HG03135 (cell line): Measurements from ENCODE around the gene NCAM2.

ENCODE experiments used
- ATAC-seq: cut with Tn5 transposase; IDR thresholded peaks from one replicate; pipeline ENCODE4 v1.9.1; 2021; ENCODE audit warnings: mild to moderate bottlenecking, moderate library complexity; ENCODE audit not compliant: unreplicated experiment

Gene NCAM2

DNA sequence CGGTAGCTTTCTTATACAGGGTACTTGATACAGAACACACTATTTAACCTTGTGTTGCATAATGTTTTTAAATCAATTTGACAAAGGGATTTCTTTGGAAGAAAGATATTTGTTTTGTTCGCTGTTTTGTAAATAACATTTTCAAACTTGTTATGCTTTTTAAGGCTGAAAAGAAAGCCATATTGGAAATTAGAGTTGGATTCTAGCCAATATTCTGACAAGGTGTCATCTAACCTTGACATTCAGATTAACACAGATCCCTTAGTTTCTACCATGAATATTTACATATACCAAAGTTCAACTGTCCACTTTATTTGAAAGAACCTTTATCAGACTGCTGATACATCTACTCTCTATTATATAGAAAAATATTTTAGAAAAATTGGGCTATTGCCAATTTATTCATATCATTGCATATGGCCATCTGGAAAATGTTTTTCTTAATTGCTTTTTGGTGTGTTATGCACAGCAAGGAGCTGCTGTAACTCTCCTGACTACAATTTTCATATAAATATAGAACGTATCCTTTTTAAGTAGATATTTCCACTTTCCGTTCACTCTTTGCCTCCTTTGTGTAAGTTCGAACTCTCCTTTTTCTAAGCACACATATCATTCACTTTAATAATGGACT is 206.3 kb downstream of the NCAM2 start:
- ATAC-seq: no peak

DNA sequence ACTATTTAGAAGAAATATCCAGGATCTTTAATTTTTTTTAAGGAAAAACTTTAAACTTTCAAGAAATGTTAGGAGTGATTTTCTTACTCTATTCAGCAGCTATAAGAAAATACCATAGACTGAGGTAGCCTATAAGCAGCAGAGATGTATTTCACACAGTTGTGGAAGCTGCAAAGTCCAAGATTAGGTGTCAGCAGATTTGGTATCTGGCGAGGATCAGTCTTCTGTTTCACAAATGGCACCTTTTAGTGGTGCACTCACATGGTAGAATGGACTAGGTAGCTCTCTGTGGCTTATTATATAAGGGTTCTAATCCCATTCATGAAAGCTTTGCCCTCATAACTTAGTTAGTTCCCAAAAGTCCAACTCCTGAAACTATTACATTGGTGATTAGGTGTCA is 207.4 kb downstream of the NCAM2 start:
- ATAC-seq: no peak

DNA sequence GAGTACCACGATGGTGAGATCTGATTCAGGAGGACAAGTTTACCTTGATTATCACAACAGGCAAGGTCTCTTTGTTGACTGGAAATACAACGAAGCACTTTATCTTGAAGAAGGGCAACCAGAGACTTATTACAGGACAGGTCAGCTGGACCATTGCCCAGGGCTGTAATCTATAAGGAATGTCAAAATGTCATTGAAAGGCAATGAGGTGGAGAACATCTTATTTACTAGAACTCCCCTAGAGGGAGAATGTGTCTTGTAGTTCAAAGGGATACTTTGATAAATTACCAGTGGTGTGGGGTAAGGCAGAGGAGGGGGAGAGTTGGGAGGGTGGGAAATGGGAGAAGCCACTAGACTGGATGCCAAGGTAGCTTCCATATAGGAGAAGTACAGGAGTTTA is 212.3 kb downstream of the NCAM2 start:
- no peak for ATAC-seq

GRCh38 chr21:21213297-21213696 is 215.1 kb downstream of the NCAM2 start:
- no peak for ATAC-seq

DNA sequence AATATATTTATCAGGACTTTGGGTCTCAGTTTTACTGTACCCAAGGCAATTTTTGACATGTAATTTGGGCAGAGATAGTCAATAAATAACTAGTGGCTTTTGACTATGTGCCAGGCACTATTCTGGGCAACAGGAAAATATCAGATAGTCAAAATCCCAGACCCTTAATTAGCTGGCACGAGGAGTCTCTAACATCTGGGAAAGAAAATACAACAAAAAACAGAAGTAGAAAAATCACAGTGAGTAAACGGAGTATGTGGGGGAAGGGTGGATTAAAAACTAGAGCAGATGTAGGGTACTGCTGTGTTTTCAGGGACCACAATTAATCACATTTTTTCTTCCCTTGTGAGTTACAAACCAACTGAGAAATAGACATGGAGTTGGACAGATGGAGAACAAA is 217.8 kb downstream of the NCAM2 start:
- no peak for ATAC-seq

DNA sequence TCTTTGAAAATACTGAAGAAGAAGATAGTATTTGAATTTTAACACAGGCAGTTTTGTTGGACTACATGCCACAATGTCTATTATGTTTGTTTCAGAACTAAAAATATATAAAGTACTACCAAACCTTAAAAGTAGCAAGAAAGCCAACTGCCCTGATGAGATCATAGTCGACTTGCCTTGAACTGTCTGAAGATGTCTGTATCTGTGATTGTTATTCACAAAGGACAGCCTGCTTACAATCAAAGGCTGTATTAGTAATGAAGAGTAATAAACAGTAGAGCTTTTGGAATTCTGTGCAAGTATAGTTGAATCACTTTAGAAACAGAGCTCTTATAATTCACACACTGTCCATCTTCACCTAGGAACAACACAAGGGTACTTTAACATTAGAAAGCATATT is 228.3 kb downstream of the NCAM2 start:
- no peak for ATAC-seq

DNA sequence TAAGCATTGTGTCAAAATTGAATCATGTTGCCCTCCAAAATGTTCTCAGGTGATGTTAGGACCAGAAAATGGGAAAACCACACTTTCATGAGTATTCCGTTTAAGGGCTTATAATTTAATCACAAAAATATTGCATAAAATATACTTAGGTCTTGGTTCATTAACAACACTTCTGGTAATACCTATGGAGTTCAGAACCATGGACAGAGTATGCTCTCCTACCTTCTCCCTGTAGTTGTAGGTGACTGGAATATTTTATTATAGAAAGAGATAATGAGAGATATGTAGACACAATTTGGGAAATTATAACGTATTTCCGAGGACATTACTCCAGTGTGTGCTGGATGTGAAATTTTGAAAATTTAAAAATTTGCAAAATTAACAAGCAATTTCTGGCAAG is 232.5 kb downstream of the NCAM2 start:
- no peak for ATAC-seq

DNA sequence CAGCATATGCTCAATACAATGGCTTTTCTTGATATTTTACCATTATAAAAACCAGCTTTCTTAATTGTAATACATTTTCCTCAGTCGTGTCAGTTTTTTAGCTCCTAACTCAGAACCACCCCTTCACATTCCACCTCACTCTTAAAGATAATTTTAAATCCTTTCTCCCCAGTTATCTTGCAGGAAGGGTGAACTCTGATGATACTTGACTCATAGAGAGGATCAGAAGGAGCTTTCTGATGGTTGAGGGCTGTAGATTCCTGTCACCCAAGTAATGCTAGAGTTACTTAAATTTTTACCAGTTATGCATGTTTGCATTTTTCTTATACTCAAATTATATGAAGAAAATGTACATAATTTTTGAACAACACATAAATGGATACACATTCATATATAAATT is 233.7 kb downstream of the NCAM2 start:
- ATAC-seq: no peak

DNA sequence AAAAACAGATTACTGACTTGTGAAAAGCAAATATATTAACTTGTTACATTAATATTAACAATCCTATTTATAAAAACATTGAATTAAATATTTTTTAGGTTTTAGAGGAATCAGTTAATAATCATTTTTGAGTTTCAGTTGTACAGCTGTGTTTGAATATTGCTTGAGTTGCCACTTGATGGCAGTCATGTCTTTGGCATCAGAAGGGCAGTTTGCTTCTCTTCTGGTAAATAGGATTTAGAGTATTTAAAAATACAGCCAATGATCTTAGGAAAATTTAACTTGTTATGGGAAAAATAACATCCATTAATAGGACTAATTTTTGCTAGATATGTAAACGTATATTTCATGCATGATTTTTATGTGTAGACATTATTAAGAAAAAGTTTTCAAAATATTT is 234.1 kb downstream of the NCAM2 start:
- no peak for ATAC-seq

- no peak for ATAC-seq
These were observed 234.8 kb downstream of the NCAM2 start for GRCh38 chr21:21233051-21233450.

DNA sequence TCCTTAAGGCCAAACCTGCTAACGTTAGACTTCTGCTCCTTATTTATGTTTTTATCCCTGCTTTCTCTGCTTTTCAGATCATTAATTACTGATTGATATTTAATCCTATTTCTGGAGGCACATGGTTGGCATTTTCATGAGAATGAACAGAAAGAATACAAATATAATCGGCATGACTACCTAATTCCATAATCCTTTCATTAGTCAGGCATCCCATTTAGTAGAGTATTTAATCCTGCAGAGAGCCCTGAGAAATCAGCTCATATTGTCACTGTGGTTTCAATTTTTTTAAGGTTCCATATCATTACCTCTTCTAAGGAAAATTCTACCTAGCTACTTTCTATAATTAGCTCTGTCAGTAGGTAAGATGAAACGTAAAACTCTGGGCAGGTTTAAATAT is 238.8 kb downstream of the NCAM2 start:
- ATAC-seq: no peak

- ATAC-seq: no peak
These were observed 240.6 kb downstream of the NCAM2 start for GRCh38 chr21:21238629-21239400.

- ATAC-seq: no peak
These were observed 243.2 kb downstream of the NCAM2 start for GRCh38 chr21:21241391-21241790.

- no peak for ATAC-seq
These were observed 247.8 kb downstream of the NCAM2 start for GRCh38 chr21:21246007-21246406.

GRCh38 chr21:21247424-21247823 is 249.2 kb downstream of the NCAM2 start:
- ATAC-seq: no peak

DNA sequence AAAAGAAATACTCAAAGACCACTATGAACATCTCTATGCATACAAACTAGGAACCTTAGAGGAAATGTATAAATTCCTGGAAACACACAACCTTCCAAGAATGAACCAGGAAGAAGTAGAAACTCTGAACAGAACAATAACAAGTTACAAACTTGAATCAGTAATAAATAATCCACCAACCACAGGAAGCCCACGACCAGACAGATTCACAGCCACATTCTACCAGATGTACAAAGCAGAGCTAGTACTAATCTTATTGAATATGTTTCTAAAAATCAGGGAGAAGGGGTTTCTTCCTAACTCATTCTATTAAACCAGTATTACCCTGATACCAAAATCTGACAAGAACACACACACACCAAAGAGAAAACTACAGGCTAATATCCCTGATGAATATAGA is 263.8 kb downstream of the NCAM2 start:
- no peak for ATAC-seq

DNA sequence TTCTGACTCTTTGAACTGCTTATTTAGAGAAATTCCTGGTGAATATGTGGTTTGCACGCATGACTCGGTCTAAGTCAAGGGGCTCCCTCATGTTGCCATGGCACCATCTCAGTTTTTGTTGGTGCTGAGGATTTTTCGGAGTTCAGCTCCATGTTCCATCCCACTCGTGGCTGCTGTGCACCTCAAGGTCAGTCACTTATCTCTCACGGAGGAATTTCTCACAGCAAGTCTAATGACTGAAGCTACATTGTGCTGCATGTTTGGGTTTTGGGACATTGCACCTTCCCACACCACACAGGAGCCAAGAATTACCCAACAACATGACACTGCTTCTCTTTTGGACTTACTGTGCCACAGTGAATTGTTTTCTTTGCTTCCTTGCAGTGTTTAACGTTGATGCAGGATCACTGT is 269.9 kb downstream of the NCAM2 start:
- no peak for ATAC-seq

GRCh38 chr21:21268885-21269284 is 270.7 kb downstream of the NCAM2 start:
- no peak for ATAC-seq

DNA sequence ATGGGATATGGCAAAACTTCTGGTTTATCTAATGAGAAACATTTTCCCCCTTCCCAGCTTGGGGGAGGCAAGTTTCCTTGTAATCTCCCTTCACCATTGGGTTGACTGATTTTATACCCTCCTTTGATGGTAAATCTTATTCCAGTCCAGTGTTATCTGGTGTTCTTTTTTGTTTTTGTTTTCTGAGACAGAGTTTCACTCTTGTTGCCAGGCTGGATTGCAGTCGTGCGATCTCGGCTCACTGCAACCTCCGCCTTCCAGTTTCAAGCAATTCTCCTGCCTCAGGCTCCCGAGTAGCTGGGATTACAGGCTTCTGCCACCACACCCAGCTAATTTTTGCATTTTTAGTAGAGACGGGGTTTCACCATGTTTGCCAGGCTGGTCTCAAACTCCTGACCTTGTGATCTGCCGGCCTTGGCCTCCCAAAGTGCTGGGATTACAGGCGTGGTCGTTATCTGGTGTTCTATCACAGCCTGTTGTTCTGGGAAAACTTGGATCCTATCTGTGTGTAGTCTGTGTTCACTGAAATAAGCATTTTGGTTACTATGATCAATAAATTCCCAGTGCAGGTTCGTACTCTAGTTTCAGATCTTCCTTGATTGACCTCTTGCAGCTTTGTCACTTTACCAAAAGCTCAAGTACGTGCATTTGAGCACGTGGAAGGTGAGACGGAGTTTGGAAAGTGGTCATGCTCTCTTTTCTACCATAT is 281.1 kb downstream of the NCAM2 start:
- ATAC-seq: no peak

DNA sequence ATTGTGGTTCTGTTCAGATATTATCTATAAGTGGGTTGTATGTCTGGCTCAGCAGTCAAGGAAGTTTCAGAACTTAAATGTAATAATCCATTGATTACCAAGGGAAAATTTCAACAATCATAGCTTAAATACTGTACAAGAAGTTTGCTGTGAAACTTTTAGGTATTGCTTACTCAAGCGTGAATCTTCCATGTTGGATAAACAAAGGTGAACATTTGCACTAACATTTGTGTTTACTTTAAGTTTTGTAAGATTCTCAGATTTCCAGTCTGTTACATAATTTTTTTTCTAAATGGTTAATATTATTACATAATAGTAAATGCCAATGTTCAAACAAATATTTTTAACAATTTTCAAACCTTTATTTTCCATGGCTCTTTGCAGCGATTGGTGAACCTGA is 285.6 kb downstream of the NCAM2 start:
- no peak for ATAC-seq

DNA sequence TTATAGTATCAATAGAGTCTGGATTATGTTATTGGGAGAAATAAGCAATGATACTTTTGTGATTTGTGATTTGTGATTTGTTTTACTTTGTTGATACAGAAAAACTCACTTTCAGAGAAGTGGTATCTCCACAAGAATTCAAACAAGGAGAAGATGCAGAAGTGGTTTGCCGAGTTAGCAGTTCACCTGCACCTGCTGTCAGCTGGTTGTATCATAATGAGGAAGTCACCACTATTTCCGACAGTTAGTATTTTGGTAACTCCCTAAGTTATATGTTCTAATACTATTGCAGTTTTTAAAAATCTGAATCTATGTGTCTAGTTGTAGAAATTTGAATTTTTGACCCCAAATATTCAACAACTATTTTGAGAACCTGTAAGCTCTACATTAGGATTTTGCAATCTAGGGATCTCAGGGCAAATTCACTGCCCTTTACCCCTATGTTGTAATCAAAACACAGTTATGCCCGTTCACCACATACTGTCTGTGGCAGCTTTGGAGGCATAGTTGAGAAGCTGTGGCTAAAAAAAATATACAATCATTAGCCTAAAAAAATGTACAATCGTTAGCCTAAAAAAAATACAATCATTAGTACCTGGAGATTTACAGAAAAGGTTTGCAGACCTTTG is 288.1 kb downstream of the NCAM2 start:
- ATAC-seq: no peak

DNA sequence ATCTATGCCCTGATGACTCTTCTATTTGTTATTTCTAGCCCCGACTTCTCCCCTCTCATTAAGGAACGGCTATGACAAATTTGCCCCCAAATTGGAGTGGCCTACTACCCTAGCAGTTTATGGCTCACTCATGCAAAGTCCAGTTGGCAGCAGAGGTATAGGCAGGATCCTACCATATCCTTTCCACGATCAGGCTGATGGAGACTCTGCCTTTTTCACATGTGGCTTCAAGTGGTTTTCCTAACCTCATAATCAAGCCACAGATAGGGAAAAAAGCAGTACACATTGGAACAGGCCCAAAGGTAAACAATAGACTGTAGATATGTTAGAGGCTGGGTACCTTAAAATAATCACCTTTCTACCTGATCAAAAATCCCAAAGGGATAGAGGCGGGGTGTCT is 292.5 kb downstream of the NCAM2 start:
- no peak for ATAC-seq
